ENCODE measurements around the gene NFRKB.

NFRKB gene

DNA sequence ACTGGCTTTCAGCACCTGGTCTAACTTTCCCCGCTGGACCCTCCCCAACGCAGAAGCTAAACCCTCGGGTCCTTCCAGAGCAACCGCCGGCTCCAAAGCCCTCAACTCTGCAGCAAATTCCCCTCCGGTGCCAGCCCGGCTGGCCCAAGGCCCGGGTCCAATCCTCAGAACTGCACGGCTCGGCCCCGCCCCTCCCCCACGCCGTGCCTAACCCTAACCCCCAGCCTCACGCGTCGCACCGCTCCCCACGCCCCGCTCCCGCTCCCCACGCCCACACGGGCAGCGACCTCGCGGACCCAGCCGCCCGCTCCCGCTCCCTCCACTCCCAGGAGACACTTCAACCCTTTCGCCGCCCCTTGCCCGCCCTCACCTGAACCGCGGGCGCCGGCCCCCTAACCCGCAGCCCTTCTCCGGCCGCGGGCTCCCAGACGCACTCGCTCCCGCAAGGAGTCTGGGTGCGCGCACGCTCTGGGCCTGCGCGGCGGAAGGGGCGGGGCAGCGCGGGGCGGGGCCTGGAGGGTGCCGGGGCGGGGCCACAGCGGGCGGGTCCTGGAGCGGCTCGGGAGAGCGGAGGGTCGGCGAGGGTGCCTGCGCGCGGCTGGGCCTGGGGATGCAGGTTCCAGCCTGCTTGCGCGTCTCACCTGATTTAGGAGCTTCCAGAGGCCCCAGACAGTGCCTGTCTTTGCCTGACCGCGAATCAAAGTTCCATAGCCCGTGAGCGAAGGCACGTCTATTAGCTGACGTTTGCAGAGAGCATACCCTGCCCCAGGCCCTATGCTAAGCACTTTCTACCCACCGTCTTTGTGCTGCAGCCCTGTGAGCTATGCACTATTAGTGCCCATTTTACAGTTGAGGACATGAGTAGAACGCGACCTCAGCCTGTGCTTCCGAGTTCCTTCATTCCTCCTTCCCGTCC, at the start of gene NFRKB:
NFRKB (minus strand) TSS at position 453 of the 916 bp plus-strand sequence. CDS start 2,729 bp downstream, outside the sequence.
- DNase-seq = peak; percentile 53

DNA sequence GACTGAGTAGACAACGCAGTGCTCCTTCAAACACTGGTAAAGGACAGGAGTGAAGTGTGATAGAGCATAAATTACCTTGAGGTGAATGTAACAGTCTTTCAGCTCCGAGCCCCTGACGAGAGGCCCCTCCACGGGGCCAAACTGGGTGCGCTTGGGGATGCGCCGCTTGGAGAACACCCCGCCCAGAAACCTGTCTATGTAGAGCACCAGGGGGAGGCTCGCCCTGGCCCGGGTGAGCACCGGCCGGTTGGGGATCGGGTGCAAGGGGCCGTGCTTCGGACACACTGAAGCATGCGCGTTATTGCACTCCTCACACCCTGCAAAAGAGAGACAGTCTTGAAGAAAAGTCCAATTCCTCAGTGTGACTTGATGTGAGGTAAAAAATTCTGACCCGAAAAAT, 49.3 kb upstream of the NFRKB start:
- no peak for DNase-seq

DNA sequence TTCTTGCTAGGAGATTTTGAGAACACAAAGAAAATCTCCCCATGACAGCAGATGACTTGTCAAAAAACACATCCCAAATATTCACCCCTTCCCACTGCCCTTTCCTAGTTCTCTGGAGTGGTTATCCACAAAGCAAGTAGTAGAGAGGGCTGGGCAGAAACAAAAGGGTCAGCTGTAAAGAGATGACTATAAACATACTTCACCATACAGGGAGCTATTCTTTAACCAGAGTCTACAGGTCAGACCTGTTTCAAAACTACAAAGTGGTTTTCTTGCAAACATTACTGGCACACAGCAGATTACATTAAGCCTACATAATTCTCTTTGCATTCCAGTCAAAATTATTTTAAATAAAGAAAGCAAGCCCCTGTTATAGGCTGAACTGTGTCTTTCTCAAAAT, 47.7 kb upstream of the NFRKB start:
- no peak for DNase-seq

DNA sequence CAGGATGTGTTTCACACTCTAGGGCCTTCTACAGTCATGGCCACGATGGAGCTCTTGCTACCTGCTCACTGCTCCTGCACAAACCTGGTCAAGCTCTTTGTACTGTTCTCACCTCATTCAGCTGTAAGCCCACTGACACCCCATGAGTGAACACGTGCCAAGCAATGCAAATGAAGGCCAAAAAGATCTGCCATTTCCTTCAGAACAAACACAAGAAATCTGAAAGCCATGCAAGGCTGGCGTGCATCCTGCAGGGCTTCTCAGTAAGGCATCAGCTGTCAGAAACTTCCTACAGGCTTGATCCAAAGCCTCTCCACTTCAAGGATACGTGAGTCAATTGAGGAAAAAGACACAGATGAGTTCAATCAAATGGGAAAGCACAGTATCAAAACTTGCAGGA, 44.1 kb upstream of the NFRKB start:
- DNase-seq = no peak

DNA sequence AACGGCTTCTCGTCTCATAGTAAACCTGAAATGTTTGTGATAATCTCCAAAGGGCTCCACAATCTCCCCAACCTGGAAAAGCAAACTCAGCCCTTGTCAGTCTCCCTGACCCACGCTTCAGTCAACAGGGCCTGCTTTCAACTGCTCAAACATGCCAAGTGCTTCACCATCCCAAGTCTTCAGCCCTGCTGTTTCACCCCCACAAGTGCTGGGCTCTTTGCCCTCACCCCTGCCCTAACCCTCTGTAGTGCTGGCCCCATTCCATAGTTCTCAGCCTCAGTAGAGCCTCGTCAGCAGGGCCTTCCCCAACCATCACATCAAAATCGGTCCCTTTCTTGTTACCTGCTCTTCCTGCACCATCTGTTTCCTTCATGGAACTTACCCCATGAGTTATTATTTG, 43.4 kb upstream of the NFRKB start:
- no peak for DNase-seq

DNA sequence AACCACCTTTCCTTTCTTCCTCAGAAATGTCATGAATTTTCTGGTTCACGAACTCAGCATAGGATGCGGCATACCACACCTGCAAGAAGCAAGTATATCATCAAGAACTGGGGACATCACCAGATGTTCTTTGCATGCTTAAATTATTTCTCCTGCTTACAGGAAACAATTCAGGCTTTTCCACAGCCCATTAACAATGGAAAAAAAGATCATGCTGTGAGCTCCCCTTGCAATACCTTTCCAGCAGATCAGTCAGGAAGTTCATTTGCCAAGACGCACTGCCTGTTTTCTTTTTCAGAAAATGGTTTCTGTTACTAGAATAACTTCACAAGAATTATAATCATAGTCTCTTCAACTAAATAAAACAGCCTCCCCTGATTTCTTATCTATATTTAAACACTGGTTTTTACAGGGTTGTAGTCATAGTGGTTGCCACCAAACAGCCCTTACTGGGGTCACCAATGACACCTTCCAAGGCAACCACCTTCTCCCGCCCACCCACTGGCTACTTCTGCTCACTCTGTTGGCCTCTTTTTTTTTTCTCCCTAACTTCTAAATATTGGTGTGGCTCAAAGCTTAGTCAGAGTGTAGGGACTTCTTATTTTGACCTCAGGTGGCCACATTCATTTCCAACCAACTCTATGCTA, 42.3 kb upstream of the NFRKB start:
- DNase-seq = no peak

DNA sequence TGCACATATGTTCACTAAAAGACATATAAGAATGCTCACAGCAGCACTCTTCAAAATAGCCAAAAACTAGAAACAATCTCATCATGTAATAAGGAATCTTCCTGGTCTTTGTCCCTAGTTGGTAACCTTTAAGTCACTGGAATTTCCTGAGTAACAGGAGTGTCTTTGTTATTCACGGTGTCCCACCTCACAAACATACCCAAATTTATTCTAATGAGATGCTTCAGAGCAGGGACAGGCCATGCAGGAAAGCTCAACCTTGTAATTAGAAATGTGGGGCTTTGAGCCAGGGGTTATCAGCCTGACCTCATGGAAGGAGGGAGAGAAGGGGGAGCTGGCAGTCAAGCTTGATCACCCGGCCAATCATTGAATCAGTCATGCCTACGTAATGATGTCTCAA, 40.3 kb upstream of the NFRKB start:
- no peak for DNase-seq

DNA sequence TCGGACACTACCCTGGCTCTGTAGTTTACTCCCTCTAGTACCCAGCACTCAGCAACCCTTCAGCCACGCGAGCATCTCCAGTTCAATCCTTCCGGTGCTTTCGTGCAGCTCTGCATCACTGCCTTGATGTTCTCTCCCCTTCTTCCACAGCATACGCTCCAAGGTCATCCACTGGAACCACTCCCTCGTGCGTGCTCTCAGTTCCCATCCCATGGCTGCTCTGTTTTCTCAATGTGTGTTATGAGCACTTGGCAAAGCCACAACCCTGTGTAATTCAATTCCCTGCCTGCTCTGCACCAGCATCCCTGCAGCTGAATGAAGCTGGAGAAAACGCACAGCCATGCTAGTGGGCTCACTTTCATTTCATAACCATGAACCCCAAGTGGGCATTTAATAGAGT, 38.5 kb upstream of the NFRKB start:
- DNase-seq = no peak

DNA sequence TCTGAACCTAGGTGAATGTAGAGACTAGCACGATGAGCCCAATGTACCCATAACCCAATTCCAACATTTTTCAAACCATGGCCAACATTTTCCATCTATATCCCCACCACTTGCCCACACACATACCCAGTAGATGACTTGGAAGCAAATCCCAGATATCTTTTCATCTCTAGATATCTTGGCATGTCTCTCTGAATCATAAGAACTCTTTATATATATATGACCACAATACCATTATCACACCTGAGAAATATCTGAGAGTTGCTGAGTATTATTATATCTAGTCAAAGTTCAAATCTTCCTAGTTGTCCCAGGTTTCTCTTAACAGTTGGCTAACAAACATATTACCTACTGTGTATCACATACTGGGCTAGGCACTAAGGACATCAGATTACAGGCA, 37.9 kb upstream of the NFRKB start:
- DNase-seq = no peak

DNA sequence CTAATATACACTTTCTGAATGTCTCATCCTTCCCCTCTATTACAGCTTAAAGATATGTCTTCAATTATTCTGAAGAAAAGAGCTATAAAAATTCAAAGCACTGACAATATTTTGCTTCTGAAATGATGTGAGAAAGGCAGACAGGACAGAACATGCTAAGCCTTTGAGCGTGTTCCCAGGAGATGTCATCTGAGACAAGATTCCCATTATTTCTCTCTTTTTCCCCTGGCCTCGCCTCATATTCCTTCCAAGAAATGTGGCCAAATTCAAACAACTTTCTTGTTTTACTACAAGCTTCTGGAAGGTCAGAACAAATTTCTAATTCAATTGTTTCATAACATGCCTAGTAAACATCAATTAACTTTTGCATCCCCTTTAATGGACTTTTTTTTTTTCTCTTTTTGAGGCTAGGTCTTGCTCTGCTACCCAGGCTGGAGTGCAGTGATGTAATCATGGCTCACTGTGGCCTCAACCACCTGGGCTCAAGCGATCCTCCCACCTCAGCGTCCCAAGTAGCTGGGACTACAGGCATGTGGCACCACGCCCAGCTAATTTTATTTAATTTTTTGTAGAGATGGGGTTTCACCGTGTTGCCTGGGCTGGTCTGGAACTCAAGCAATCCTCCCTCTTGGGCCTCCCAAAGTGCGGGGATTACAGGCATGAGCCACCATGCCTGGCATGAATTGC, 37.1 kb upstream of the NFRKB start:
- DNase-seq = no peak

DNA sequence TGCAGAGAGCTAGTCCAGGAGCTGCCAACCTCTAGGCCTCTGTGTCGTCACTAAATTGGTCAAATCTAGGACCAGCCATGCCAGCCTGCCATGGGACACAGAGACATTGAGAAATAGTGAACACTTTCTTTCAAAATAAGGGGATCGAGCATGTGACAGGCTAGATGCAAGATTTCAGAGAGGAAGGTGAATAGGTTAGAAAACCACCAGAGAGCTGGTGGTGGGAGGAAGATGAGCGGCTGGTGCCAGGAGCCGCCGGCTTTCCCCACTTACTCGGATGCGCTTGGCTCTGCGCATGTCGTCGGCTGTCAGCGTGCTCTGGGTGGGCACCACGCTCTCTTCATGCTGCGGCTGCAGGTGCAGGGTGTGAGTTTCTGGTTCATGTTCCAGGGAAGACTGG, 35.4 kb upstream of the NFRKB start:
- no peak for DNase-seq

DNA sequence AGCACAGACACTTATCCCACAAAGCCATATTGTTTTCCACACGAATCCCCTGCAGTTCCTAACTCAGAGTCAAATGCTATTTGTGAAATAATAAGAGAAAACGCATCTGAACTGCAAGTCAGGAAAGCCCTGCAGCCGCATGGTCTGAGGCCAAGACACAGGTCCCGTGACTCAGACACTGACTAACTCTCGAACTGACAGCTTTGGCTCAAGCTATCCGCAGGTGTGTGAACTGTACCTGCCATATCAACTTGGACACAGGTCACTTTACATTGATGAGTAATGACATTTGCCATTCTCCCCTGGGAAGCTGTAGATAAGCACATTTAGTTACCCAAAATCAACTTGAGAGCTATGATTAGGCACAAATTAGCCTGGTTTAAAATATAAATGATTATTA, 34.9 kb upstream of the NFRKB start:
- no peak for DNase-seq

DNA sequence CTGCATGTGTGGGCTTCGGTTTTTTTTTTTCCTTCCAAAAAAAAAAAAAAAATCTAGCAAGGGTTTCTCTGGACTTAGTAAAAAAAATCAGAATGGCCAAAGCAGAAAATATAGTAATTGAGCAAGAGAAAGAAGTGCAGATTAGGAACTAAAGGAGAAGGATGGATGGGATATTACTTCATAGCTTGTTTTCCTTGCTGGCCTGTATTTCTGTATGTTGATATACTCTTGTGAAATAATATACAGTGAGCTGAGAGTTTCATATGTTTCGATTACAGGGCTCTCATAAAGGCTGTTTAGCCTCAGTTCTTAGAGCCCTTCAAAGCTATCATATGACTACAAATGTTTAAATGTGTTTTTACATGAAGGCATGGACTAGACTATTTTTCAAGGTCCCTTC, 34.3 kb upstream of the NFRKB start:
- no peak for DNase-seq

DNA sequence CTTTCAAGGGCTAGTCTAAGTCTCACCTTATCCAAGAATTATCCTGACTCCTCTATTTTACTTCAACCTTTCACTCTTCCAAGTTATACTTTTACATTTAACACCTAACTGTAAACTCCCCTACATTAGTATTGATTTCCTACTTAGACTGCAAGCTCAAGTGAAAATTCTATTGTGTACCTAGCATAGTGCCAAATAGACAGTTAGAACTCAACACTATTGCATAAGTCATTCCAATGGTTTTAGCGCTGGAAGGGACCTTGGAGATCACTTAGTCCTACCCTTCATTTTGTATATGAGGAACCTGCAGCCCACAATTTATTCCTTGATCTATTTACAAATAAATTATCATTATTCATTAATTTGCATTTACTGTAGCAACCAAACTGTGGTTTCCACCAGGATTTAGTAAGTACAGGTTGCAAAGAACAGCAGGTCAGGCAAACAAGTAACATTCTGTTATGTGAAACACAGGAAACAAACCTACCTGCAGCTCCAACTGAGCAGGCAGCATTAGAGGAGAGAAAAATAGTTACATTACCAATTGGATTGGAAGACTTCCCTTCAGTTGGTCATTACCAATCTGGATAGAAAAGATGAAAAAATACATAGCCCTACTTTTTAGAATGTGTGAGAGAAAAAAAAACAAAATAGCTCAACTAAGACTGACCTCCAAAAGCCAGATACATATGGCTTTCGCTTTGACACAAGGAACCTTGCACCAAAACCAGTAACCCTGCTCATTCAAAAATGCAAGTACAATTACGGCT, 33.7 kb upstream of the NFRKB start:
- DNase-seq = no peak

DNA sequence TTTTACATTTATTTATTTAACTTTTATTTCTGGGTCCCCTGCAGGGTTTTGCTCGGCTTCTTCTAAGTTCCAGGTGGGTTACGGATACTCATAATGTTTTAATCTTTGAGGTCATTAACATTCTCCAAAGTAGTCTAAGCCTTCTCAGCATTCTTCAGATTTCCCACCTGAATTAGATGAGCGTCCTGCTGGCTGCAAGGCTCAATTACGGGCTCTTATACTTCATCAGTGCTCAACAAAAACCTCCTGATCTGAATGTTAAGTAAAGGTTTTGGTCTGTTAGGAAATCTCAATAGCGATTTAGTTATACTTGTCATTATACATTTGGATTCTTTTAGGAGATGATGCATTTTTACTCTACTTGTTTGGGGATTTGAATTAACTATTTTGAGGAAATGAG, 27.3 kb upstream of the NFRKB start:
- DNase-seq = no peak

DNA sequence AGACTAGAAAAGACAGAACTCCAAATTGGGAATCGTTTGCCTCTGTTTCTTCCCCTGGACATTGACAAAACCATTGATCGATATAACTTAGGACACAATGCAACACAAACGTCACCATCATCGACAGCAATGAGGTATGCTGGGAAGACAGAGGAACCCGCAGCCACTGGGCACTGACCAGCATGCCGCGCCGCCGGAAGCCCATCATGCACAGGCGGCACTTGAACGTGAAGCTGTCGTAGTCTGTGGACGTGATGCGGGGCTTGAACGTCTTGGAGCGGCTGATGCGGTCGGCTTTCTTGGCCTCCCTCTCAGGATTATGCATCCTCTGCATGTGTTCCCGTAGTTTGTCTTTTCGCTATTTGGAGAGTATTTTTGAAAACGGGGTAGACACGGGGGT, 23.0 kb upstream of the NFRKB start:
- no peak for DNase-seq

DNA sequence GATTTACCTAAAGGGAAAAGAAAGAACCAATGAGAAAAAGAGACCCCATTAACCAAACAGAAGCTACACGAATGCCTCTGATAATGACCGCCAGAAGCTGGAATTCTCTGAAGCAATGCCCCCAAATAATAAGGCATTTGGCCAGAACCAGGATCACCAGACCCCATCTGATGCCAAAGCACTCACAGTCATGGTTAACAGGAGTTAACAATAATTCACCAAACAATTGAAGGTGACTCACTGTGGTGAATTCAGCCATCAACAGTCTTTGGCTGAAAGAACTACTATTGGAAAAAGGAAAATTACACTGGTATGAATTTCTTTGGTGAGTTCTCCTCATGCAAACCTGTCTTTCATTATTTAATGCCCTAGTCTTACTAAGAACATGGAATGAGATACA, 21.9 kb upstream of the NFRKB start:
- DNase-seq = no peak

DNA sequence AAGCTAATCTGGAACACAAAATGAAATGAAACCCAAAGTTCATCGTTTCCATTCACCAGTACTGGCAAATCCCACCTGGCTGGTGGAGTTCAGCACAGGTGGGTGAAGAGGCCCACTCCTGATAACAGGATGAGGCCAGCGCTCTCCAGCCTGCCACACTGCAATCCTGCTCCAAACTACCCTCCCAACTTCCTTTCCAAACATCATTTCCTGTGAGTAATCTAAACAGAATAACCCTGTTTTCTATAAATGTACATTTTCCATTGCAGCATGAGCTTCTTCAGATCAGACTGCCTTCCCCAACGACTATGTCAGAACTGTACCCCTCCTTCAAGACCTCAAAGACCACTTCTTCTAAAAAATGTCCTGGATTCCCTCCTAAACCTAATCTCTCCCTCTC, 15.9 kb upstream of the NFRKB start:
- no peak for DNase-seq

DNA sequence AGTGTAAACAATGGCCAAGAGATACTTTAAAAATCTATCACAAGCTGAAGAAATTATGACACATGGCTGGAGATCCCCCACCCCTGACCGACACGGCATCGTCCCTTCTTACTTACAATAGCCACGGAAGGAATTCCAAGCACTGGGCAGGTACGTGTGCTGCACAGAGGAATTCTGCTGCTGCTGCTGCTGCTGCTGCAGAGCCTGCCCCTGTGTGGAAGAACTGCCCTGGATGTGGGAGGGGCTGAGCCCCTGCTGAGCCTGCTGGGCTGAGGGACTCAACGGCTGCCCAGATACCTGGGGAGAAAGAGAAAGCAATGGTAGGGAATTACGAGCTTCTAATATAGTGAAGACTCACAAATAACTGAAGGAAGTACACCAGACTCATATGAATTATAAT, 15.0 kb upstream of the NFRKB start:
- no peak for DNase-seq

DNA sequence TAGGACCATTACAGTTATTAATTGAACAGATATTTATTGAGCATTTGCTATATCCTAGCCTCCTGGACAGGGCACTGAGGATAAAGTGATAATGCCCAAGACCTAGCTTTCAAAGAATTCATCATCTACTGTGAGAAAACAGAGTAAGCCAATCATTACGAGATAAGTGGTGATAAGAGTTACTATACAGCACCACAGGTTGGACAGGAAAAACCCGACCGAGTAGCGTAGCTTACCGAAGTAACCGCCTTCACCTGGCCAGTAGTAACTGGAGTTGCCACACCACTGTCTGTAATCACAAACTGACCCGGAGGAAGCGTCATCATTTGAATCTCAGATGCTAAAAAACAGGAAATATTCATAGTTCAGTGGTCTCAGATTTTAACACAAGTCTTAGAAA, 10.0 kb upstream of the NFRKB start:
- no peak for DNase-seq

DNA sequence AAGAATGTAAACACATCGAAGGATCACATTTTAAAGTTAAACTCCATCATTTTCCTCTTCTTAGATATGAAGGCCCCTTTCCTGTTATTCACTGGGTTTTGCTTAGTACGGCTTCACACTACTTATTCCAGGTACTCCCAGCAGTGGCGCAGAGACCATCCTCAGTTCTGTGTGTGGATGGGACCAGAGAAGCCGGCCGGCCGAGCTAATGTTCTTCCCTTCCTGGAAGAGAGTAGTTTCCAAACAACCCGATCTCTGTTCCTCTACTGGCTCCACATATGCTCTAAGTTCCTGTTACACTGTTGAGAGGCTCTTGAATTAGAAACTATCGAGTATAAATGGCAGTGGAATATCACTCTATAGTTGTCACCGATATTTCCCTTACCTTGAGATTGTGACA, 684 bp upstream of the NFRKB start:
- DNase-seq = no peak

DNA sequence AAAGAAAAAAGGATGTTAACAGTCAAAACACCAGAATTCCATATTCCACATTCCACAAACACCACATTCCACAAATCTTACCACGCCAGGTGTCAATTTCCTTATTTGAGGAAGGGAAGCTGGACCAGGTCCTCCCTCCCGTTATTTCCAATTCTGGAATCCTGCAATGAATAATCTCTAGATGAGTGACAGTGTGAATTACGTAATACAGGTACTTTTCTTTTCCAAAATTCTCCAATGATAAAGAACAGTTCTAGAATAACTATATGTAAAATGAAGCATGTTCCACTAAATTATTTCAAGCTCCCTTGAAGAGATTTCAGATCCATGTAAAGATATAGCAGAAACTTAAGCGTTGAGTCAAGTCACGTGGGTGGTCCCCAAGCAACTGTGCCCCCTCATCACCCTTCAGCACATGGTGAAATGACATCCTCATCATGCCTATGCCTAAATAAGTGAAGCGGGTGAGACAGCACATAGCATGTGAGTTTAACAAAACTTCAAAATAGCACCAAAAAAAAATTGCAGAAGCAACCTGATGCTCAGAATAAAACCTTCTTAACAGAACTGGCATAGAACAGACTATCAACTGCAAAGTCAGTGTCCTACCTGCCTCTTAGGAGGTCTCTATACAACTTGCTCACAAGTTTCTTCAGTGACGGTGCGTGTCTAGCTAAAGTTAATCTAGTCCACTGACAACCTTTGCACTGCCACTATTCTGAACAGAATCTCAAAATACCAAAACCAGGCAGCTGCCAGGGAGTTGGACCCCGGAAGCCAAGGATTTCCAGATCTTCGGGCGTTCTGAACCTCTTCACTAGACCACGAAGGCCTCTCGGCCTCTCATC, 876 bp downstream of the NFRKB start:
- no peak for DNase-seq

Data from NCI-H446 treated with DMSO at 0.1 percent for 48 hours (cell line).